22Rv1 (cell line): ENCODE results near the gene FBXO17.

ENCODE experiments used
- ZFX ChIP-seq: fragments of 450-650 bp; IDR thresholded peaks from 2 replicates; pipeline ENCODE4 v1.6.1; 2017; ENCODE audit warnings: antibody characterized with exemption, borderline replicate concordance
- TF ChIP-seq, protein P1 (sequence below): fragments of 450-650 bp; IDR thresholded peaks from 2 replicates; pipeline ENCODE4 v1.5.1; 2017; ENCODE audit warnings: mild to moderate bottlenecking

DNA sequence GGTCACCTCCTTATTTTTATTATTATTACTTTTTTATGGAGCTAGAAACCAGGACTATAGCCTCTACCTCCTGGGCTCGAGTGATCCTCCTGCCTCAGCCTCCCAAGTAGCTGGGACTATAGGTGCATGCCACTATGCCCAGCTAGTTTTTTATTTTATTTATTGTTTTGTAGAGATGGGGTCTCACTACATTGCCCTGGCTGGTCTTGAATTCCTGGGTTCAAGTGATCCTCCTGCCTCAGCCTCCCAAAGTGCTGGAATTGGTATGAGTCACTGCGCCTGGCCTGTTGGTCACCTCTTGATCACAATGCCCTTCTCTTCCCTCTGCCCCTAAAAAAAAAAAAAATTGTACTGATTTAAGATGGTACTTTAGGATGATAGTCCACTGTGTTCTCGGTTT lies 24.4 kb downstream of the FBXO17 start:
- TF ChIP-seq, protein P1, sequence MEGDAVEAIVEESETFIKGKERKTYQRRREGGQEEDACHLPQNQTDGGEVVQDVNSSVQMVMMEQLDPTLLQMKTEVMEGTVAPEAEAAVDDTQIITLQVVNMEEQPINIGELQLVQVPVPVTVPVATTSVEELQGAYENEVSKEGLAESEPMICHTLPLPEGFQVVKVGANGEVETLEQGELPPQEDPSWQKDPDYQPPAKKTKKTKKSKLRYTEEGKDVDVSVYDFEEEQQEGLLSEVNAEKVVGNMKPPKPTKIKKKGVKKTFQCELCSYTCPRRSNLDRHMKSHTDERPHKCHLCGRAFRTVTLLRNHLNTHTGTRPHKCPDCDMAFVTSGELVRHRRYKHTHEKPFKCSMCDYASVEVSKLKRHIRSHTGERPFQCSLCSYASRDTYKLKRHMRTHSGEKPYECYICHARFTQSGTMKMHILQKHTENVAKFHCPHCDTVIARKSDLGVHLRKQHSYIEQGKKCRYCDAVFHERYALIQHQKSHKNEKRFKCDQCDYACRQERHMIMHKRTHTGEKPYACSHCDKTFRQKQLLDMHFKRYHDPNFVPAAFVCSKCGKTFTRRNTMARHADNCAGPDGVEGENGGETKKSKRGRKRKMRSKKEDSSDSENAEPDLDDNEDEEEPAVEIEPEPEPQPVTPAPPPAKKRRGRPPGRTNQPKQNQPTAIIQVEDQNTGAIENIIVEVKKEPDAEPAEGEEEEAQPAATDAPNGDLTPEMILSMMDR, result no peak
- TF ChIP-seq ZFX, result no peak
